GM23248 (cell line): ENCODE data around the gene GDI2. TPM values are rescaled to one million over a fixed set of nuclear protein-coding genes. Genes with fewer than 3 reads are reported as not detected.

ENCODE experiments used
- DNase-seq: peaks from one replicate; pipeline ENCODE4 v3.0.0-alpha.2; 2015
- H2AFZ ChIP-seq: fragments of 200-600 bp; sonication (generic); 2 replicates; pipeline ENCODE4 v1.6.1; 2016; ENCODE audit warnings: antibody characterized with exemption
- H3F3A ChIP-seq: fragments of 200-600 bp; sonication (generic); 2 replicates; pipeline ENCODE4 v1.6.1; 2016; ENCODE audit warnings: mild to moderate bottlenecking, antibody characterized with exemption, mixed run types; ENCODE audit not compliant: insufficient read depth
- H3K27ac ChIP-seq: fragments of 200-600 bp; sonication (generic); 2 replicates; pipeline ENCODE4 v1.5.1; 2016; ENCODE audit warnings: mild to moderate bottlenecking
- H3K27me3 ChIP-seq: fragments of 200-600 bp; sonication (generic); replicated peaks from 2 replicates; pipeline ENCODE4 v1.6.1; 2016; ENCODE audit warnings: mild to moderate bottlenecking; ENCODE audit not compliant: insufficient read depth
- H3K36me3 ChIP-seq: fragments of 200-600 bp; sonication (generic); 2 replicates; pipeline ENCODE4 v1.6.1; 2016; ENCODE audit warnings: low read depth, mild to moderate bottlenecking
- H3K4me1 ChIP-seq: fragments of 200-600 bp; sonication (generic); 2 replicates; pipeline ENCODE4 v1.6.1; 2016; ENCODE audit warnings: mild to moderate bottlenecking; ENCODE audit not compliant: insufficient read depth
- H3K4me2 ChIP-seq: fragments of 200-600 bp; sonication (generic); one replicate; pipeline ENCODE4 v1.6.1; 2016; ENCODE audit warnings: mild to moderate bottlenecking; ENCODE audit not compliant: unreplicated experiment
- H3K4me3 ChIP-seq: fragments of 200-600 bp; sonication (generic); 2 replicates; pipeline ENCODE4 v1.5.1; 2016; ENCODE audit warnings: mild to moderate bottlenecking
- H3K79me2 ChIP-seq: fragments of 200-600 bp; sonication (generic); 2 replicates; pipeline ENCODE4 v1.6.1; 2016; ENCODE audit warnings: mild to moderate bottlenecking; ENCODE audit not compliant: insufficient read depth
- H3K9ac ChIP-seq: fragments of 200-600 bp; sonication (generic); 2 replicates; pipeline ENCODE4 v1.6.1; 2016; ENCODE audit warnings: mild to moderate bottlenecking
- H3K9me2 ChIP-seq: fragments of 200-600 bp; sonication (generic); 2 replicates; pipeline ENCODE4 v1.6.1; 2016; ENCODE audit warnings: mixed run types, mild to moderate bottlenecking, moderate library complexity; ENCODE audit not compliant: insufficient read depth
- H3K9me3 ChIP-seq: fragments of 200-600 bp; sonication (generic); one replicate; pipeline ENCODE4 v1.6.1; 2017; ENCODE audit warnings: low read depth
- H4K20me1 ChIP-seq: fragments of 200-600 bp; sonication (generic); 2 replicates; pipeline ENCODE4 v1.6.0; 2016; ENCODE audit not compliant: insufficient read depth
- EZH2 ChIP-seq: fragments of 200-600 bp; sonication (generic); IDR thresholded peaks from 2 replicates; pipeline ENCODE4 v1.6.1; 2018; ENCODE audit warnings: antibody characterized with exemption, mild to moderate bottlenecking; ENCODE audit not compliant: insufficient read depth, poor library complexity, severe bottlenecking
- EZH2phosphoT487 ChIP-seq: fragments of 200-600 bp; sonication (generic); IDR thresholded peaks from 2 replicates; pipeline ENCODE4 v1.6.1; 2018; ENCODE audit warnings: antibody characterized with exemption, moderate library complexity, mild to moderate bottlenecking, low read depth; ENCODE audit not compliant: insufficient read depth
- WGBS, 2 experiments: methylation state at CpG; one replicate each; pipeline ENCODE4 v1.1.6; 2015 to 2017; ENCODE audit warnings: low lambda C conversion rate in 2 of 2, low coverage in 1 of 2; ENCODE audit errors: missing lambda C conversion rate in 2 of 2; 5-methylcytosine and 5-hydroxymethylcytosine counted together
- in situ Hi-C: fragments of 300-500 bp; cut with MboI; formaldehyde crosslinking; loops from 2 replicates; pipeline ENCODE4 v1.15.0; 2020
- polyA plus RNA-seq: library from polyadenylated mRNA; unstranded; fragments of >200 nt; fragmentation: Nextera tagmentation; extraction: Ambion mirVana; gene quantifications from 2 replicates; pipeline ENCODE4 v1.2.1, GENCODE V29; 2016
- total RNA-seq: library from RNA; depleted of rRNA; stranded (reverse); fragments of >200 nt; shearing (Covaris generic); gene quantifications from 2 replicates; pipeline ENCODE4 v1.2.3, GENCODE V29; 2014

The GDI2 gene
- total and polyA plus RNA-seq, 2 experiments from 2014 or later: 195 to 350 TPM

GRCh38 chr10:5805260-5805659 lies 8.0 kb downstream of the GDI2 start:
- TF ChIP-seq EZH2 (no peak), EZH2phosphoT487 (no peak)

GRCh38 chr10:5804386-5804785 lies 8.8 kb downstream of the GDI2 start:
- in situ Hi-C loops: no loop called here

More at GRCh38 chr10:5805260-5805659, 8.0 kb downstream of the GDI2 start:
- Histone ChIP-seq H3K4me3 (no peak overlapping the region), H3K27ac (no peak overlapping the region), H3K4me2 (no peak overlapping the region), H3K4me1 (peaks cover 24% of the 10 kb centered on the region), H3F3A (peaks cover 22% of the 10 kb centered on the region; the same call in 1 of the 2 replicates), H3K36me3 (peaks cover 10% of the 10 kb centered on the region), H3K9ac (no peak overlapping the region), H3K27me3 (no peaks in the 10 kb centered on the region), H2AFZ (no peak overlapping the region), H4K20me1 (peaks cover 32% of the 10 kb centered on the region), H3K9me3 (no peaks in the 10 kb centered on the region), H3K9me2 (no peaks in the 10 kb centered on the region), H3K79me2 (peaks cover 100% of the 10 kb centered on the region)
- DNase-seq: no peak
- in situ Hi-C loops: no loop called here
- 94 to 95% methylated on average over 2 of the region's 2 CpGs for WGBS, 2 experiments

GRCh38 chr10:5800782-5801181 lies 12.5 kb downstream of the GDI2 start:
- in situ Hi-C loops: no loop called here
- 100% methylated on average over 3 of the region's 3 CpGs for WGBS, 2 experiments

More at GRCh38 chr10:5804386-5804785, 8.8 kb downstream of the GDI2 start:
- peaks cover 27% of the 10 kb centered on the region for H4K20me1 ChIP-seq
- H3K27ac ChIP-seq: no peak overlapping the region
- H3K4me1 ChIP-seq: peaks cover 15% of the 10 kb centered on the region; the same call in 1 of the 2 replicates
- no peak overlapping the region for H3K4me2 ChIP-seq
- H3F3A ChIP-seq: peaks cover 22% of the 10 kb centered on the region; the same call in 1 of the 2 replicates
- no peaks in the 10 kb centered on the region for H3K9me2 ChIP-seq
- 76 to 82% methylated on average over 4 of the region's 4 CpGs for WGBS, 2 experiments
- no peaks in the 10 kb centered on the region for H3K27me3 ChIP-seq
- peaks cover 18% of the 10 kb centered on the region for H3K36me3 ChIP-seq
- TF ChIP-seq EZH2phosphoT487: no peak
- H3K9me3 ChIP-seq: no peaks in the 10 kb centered on the region
- no peak overlapping the region for H3K4me3 ChIP-seq
- H3K9ac ChIP-seq: no peak overlapping the region
- no peak overlapping the region for H2AFZ ChIP-seq
- peaks cover 100% of the 10 kb centered on the region for H3K79me2 ChIP-seq
- DNase-seq: no peak

GRCh38 chr10:5794236-5794635 lies 19.0 kb downstream of the GDI2 start:
- Histone ChIP-seq H3K4me3 (no peak overlapping the region), H3K9me3 (no peaks in the 10 kb centered on the region), H3K79me2 (peaks cover 98% of the 10 kb centered on the region), H3K9ac (no peak overlapping the region), H3K9me2 (no peaks in the 10 kb centered on the region), H3K4me2 (no peak overlapping the region), H4K20me1 (no peaks in the 10 kb centered on the region), H3K27ac (no peak overlapping the region), H2AFZ (no peak overlapping the region), H3K4me1 (no peaks in the 10 kb centered on the region), H3K36me3 (peaks cover 72% of the 10 kb centered on the region), H3K27me3 (no peaks in the 10 kb centered on the region), H3F3A (peaks cover 13% of the 10 kb centered on the region; the same call in 1 of the 2 replicates)
- TF ChIP-seq EZH2phosphoT487 (no peak), EZH2 (no peak)
- 66 to 73% methylated on average over 3 of the region's 3 CpGs for WGBS, 2 experiments
- in situ Hi-C loops: no loop called here
- no peak for DNase-seq

More at GRCh38 chr10:5800782-5801181, 12.5 kb downstream of the GDI2 start:
- Histone ChIP-seq H3K27me3 (no peaks in the 10 kb centered on the region), H3K4me1 (0 out of 2 replicates have a peak, but pooled peaks cover 2% of the 10 kb centered on the region), H3K79me2 (peaks cover 100% of the 10 kb centered on the region), H3K9me2 (no peaks in the 10 kb centered on the region), H3K27ac (no peak overlapping the region), H2AFZ (no peak overlapping the region), H3K9me3 (no peaks in the 10 kb centered on the region), H3K36me3 (peaks cover 41% of the 10 kb centered on the region), H4K20me1 (0 out of 2 replicates have a peak, but pooled peaks cover 10% of the 10 kb centered on the region), H3K4me2 (no peak overlapping the region), H3F3A (peaks cover 17% of the 10 kb centered on the region; the same call in 1 of the 2 replicates), H3K9ac (no peak overlapping the region), H3K4me3 (no peak overlapping the region)
- no peak for DNase-seq
- TF ChIP-seq EZH2 (no peak), EZH2phosphoT487 (no peak)

- Histone ChIP-seq H3K36me3 (peaks cover 63% of the 10 kb centered on the region), H3K4me3 (no peak overlapping the region), H3K4me1 (peaks cover 9% of the 10 kb centered on the region), H3F3A (peaks cover 34% of the 10 kb centered on the region), H3K4me2 (no peak overlapping the region), H2AFZ (no peak overlapping the region), H3K9me3 (no peaks in the 10 kb centered on the region), H4K20me1 (no peaks in the 10 kb centered on the region), H3K9ac (no peak overlapping the region), H3K27me3 (no peaks in the 10 kb centered on the region), H3K79me2 (peaks cover 98% of the 10 kb centered on the region), H3K27ac (no peak overlapping the region), H3K9me2 (no peaks in the 10 kb centered on the region)
- no peak for DNase-seq
- in situ Hi-C loops: no loop called here
- WGBS, 2 experiments: 98 to 99% methylated on average over 2 of the region's 2 CpGs
- TF ChIP-seq EZH2: no peak
- TF ChIP-seq EZH2phosphoT487: no peak
Observed at GRCh38 chr10:5789626-5790025, 23.6 kb downstream of the GDI2 start.
